Suppressor macrophage (primary cell): ENCODE measurements around the gene DTNBP1.

Experiments
- DNase-seq, 4 experiments: peaks; one replicate each; pipeline ENCODE4 v3.0.0-alpha.2; 2020 to 2022

Gene DTNBP1

GRCh38 chr6:15500078-15500740 lies 162.6 kb downstream of the DTNBP1 start:
- no peak for DNase-seq

GRCh38 chr6:15499591-15499990 lies 163.2 kb downstream of the DTNBP1 start:
- DNase-seq: no peak

- no peak for DNase-seq
Measured at GRCh38 chr6:15499125-15499524, 163.7 kb downstream of the DTNBP1 start.

GRCh38 chr6:15498640-15499039 lies 164.2 kb downstream of the DTNBP1 start:
- DNase-seq: peak; percentile 36 to 60 (median 48)

- DNase-seq: no peak
Measured at GRCh38 chr6:15496345-15497131, 166.3 kb downstream of the DTNBP1 start.

GRCh38 chr6:15495375-15495901 lies 167.4 kb downstream of the DTNBP1 start:
- peak in 3 of 4 experiments; percentile 27 to 69 (median 54) for DNase-seq

- DNase-seq: no peak
Measured at GRCh38 chr6:15493437-15494168, 169.2 kb downstream of the DTNBP1 start.

GRCh38 chr6:15491986-15492269 lies 170.9 kb downstream of the DTNBP1 start:
- no peak for DNase-seq

- DNase-seq: peak; percentile 84 to 93 (median 90)
Measured at GRCh38 chr6:15491255-15491985, 171.4 kb downstream of the DTNBP1 start.

- no peak for DNase-seq
Measured at GRCh38 chr6:15490242-15491100, 172.4 kb downstream of the DTNBP1 start.

- DNase-seq: peak; percentile 47 to 70 (median 66)
Measured at GRCh38 chr6:15489261-15489962, 173.4 kb downstream of the DTNBP1 start.

- DNase-seq: no peak
Measured at GRCh38 chr6:15487262-15487661, 175.6 kb downstream of the DTNBP1 start.

- DNase-seq: peak; percentile 31 to 52 (median 44)
Measured at GRCh38 chr6:15485936-15486335, 176.9 kb downstream of the DTNBP1 start.

- DNase-seq: no peak
Measured at GRCh38 chr6:15484821-15485220, 178.0 kb downstream of the DTNBP1 start.

- no peak for DNase-seq
Measured at GRCh38 chr6:15484140-15484539, 178.7 kb downstream of the DTNBP1 start.

GRCh38 chr6:15483060-15483459 lies 179.8 kb downstream of the DTNBP1 start:
- peak in 3 of 4 experiments; percentile 28 to 76 (median 46) for DNase-seq

- DNase-seq: no peak
Measured at GRCh38 chr6:15481390-15482291, 181.2 kb downstream of the DTNBP1 start.

- peak in 2 of 4 experiments; percentile 40 for DNase-seq
Measured at GRCh38 chr6:15480525-15480924, 182.3 kb downstream of the DTNBP1 start.

- no peak for DNase-seq
Measured at GRCh38 chr6:15479761-15480160, 183.1 kb downstream of the DTNBP1 start.

- DNase-seq: no peak
Measured at GRCh38 chr6:15477746-15478145, 185.1 kb downstream of the DTNBP1 start.
